ENCODE measurements around the gene COPA. TPM values are rescaled to one million over a fixed set of nuclear protein-coding genes. Genes with fewer than 3 reads are reported as not detected.

Gene COPA
- total and polyA plus RNA-seq, 10 donors, result 41.3 to 181 (median 117) TPM

GRCh38 chr1:160359559-160360226, 16.6 kb upstream of the COPA start:
- no peaks in the 10 kb centered on the region for H3K4me1 ChIP-seq
- intact Hi-C loops (cut with DNase I; ENCODE audit: low total_unique reads), result no loop called here
- peaks cover 7 to 70% (median 59%) of the 10 kb centered on the region in 6 donors for H3K36me3 ChIP-seq
- TF ChIP-seq POLR2A (IDR thresholded peaks at IDR 0.05) (no peak), CTCF (IDR thresholded peaks at IDR 0.05 in 8 of 11, conservative IDR thresholded peaks at IDR 0.05 in 3 of 11) (no peak), POLR2AphosphoS5 (IDR thresholded peaks at IDR 0.05) (peak in 1 of 3 donors; percentile 14)
- no peak overlapping the region for H3K4me3 ChIP-seq
- no peaks in the 10 kb centered on the region for H3K27me3 ChIP-seq (replicated peaks in 1 of 7)
- DNase-seq, result no peak
- 90 to 96% (median 94%) methylated on average over 9 of the region's 9 CpGs for WGBS, 5 donors
- H3K9me3 ChIP-seq, result no peaks in the 10 kb centered on the region
- H3K27ac ChIP-seq, result no peak overlapping the region

GRCh38 chr1:160358073-160358472, 15.0 kb upstream of the COPA start:
- no peaks in the 10 kb centered on the region for H3K4me1 ChIP-seq
- no peak overlapping the region for H3K27ac ChIP-seq
- 90 to 100% (median 93%) methylated on average over 4 of the region's 4 CpGs for WGBS, 5 donors
- H3K4me3 ChIP-seq, result no peak overlapping the region
- no peaks in the 10 kb centered on the region for H3K9me3 ChIP-seq
- peaks cover 14 to 86% (median 75%) of the 10 kb centered on the region in 6 donors for H3K36me3 ChIP-seq
- intact Hi-C loops (cut with DNase I; ENCODE audit: low total_unique reads), result no loop called here
- no peaks in the 10 kb centered on the region for H3K27me3 ChIP-seq (replicated peaks in 1 of 7)
- no peak for DNase-seq
- TF ChIP-seq POLR2A (IDR thresholded peaks at IDR 0.05) (no peak), CTCF (IDR thresholded peaks at IDR 0.05 in 8 of 11, conservative IDR thresholded peaks at IDR 0.05 in 3 of 11) (no peak), POLR2AphosphoS5 (IDR thresholded peaks at IDR 0.05) (no peak)

GRCh38 chr1:160357286-160358002, 14.4 kb upstream of the COPA start:
- Histone ChIP-seq H3K9me3 (no peaks in the 10 kb centered on the region), H3K27ac (no peak overlapping the region), H3K27me3 (replicated peaks in 1 of 7) (no peaks in the 10 kb centered on the region), H3K4me1 (no peaks in the 10 kb centered on the region), H3K4me3 (no peak overlapping the region), H3K36me3 (peaks cover 14 to 92% (median 81%) of the 10 kb centered on the region in 6 donors)
- no peak for DNase-seq
- no peak for TF ChIP-seq POLR2A (IDR thresholded peaks at IDR 0.05)
- TF ChIP-seq POLR2AphosphoS5 (IDR thresholded peaks at IDR 0.05), result no peak
- intact Hi-C loops (cut with DNase I; ENCODE audit: low total_unique reads), result no loop called here
- 73 to 88% (median 84%) methylated on average over 7 of the region's 7 CpGs for WGBS, 5 donors

- no peak for DNase-seq
- peaks cover 22 to 100% (median 100%) of the 10 kb centered on the region in 6 donors for H3K36me3 ChIP-seq
- H3K27me3 ChIP-seq (replicated peaks in 1 of 7), result no peaks in the 10 kb centered on the region
- no peak overlapping the region for H3K27ac ChIP-seq
- intact Hi-C loops (cut with DNase I; ENCODE audit: low total_unique reads), result no loop called here
- WGBS, 5 donors, result 77 to 98% (median 86%) methylated on average over 4 to 5 of the region's 5 CpGs
- no peaks in the 10 kb centered on the region for H3K9me3 ChIP-seq
- no peaks in the 10 kb centered on the region for H3K4me1 ChIP-seq
- peak in 7 of 11 experiments; percentile 10 to 55 (median 34) for TF ChIP-seq CTCF (IDR thresholded peaks at IDR 0.05 in 8 of 11, conservative IDR thresholded peaks at IDR 0.05 in 3 of 11)
- TF ChIP-seq POLR2AphosphoS5 (IDR thresholded peaks at IDR 0.05), result no peak
- no peak overlapping the region for H3K4me3 ChIP-seq
Measured at GRCh38 chr1:160354388-160354985, 11.4 kb upstream of the COPA start.
